ENCODE measurements around the gene SCAPER. TPM values are rescaled to one million over a fixed set of nuclear protein-coding genes. Genes with fewer than 3 reads are reported as not detected.

The SCAPER gene
- total and polyA plus RNA-seq, 11 donors = 6.7 to 53.9 (median 38.3) TPM

DNA sequence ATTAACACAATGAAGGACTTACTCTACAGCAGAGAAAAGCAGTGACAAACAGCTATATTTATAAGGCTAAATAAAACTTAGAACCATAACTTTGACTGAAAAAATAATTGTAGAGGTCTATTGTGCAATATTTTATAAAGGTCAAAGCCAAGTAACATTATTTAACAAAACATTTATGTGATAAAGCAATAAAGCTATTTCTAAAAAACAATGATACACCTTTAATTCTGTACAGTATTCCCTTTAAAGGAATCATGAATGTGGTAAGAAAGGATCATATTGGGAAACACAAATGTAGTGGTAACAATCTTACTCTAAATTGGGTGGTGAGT lies 332.2 kb downstream of the SCAPER start:
- Histone ChIP-seq H3K36me3 (peaks cover 0 to 4% (median 0%) of the 10 kb centered on the region in 9 donors), H3K4me3 (no peak overlapping the region), H3K27ac (no peak overlapping the region), H3K9me3 (peaks cover 0 to 10% (median 0%) of the 10 kb centered on the region in 12 donors), H3K4me1 (peaks cover 0 to 25% (median 10%) of the 10 kb centered on the region in 12 donors), H3K27me3 (no peaks in the 10 kb centered on the region)
- no peak for ATAC-seq
- no peak for DNase-seq
- TF ChIP-seq, protein P1, sequence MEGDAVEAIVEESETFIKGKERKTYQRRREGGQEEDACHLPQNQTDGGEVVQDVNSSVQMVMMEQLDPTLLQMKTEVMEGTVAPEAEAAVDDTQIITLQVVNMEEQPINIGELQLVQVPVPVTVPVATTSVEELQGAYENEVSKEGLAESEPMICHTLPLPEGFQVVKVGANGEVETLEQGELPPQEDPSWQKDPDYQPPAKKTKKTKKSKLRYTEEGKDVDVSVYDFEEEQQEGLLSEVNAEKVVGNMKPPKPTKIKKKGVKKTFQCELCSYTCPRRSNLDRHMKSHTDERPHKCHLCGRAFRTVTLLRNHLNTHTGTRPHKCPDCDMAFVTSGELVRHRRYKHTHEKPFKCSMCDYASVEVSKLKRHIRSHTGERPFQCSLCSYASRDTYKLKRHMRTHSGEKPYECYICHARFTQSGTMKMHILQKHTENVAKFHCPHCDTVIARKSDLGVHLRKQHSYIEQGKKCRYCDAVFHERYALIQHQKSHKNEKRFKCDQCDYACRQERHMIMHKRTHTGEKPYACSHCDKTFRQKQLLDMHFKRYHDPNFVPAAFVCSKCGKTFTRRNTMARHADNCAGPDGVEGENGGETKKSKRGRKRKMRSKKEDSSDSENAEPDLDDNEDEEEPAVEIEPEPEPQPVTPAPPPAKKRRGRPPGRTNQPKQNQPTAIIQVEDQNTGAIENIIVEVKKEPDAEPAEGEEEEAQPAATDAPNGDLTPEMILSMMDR (IDR thresholded peaks at IDR 0.05) = no peak
- no peak for TF ChIP-seq POLR2A (IDR thresholded peaks at IDR 0.05)
- intact Hi-C loops (cut with DNase I) = no loop called here

DNA sequence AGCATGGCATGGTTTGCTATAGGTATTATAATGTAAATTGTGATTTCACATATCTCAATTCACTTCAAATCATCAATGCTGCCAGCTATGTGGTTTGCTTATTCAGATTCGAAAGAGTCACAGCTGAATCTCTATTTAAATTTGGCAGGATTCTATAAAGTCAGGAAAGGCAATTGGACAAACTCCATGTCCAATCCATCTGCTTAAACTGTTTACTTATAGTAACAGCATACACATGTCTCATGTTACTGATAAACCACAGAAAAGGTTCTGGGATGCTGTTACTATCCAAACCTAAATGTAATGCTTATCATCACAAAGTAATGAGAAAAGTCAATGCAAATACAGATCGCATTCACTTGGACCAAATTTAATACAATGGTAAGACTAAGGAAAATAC lies 338.9 kb downstream of the SCAPER start:
- ATAC-seq (no peak), DNase-seq (no peak)
- Histone ChIP-seq H3K4me3 (no peak overlapping the region), H3K36me3 (peaks cover 0 to 4% (median 0%) of the 10 kb centered on the region in 9 donors), H3K4me1 (no peaks in the 10 kb centered on the region), H3K9me3 (peaks cover 0 to 19% (median 5%) of the 10 kb centered on the region in 12 donors), H3K27ac (no peak overlapping the region), H3K27me3 (no peaks in the 10 kb centered on the region)
- 64 to 83% (median 73%) methylated on average over 2 of the region's 2 CpGs for WGBS, 4 donors
- intact Hi-C loops (cut with DNase I) = no loop called here
- TF ChIP-seq, protein P1 (IDR thresholded peaks at IDR 0.05) = no peak
- TF ChIP-seq POLR2A (IDR thresholded peaks at IDR 0.05) = no peak

DNA sequence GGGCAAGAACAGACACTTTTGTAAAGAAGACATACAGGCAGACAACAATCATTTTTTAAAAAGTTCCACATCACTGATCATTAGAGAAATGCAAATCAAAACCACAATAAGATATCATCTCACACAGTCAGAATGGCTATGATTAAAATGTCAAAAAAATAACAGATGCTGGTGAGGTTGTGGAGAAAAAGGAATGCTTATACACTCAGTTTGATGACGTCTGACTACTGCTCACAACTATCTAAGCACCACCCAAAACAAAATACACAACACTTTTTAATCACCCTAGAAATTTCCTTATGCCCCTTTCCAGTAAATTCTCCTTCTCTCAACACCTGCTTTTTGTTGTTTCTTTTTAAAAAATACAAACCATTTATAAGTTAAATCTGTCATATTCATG lies 339.8 kb downstream of the SCAPER start:
- H3K9me3 ChIP-seq = peaks cover 0 to 19% (median 5%) of the 10 kb centered on the region in 12 donors
- H3K4me3 ChIP-seq = no peak overlapping the region
- 71 to 78% (median 77%) methylated on average over 1 of the region's 1 CpG for WGBS, 4 donors
- ATAC-seq (no peak), DNase-seq (no peak)
- H3K36me3 ChIP-seq = peaks cover 0 to 1% (median 0%) of the 10 kb centered on the region in 9 donors
- TF ChIP-seq POLR2A (IDR thresholded peaks at IDR 0.05) = no peak
- TF ChIP-seq, protein P1 (IDR thresholded peaks at IDR 0.05) = no peak
- intact Hi-C loops (cut with DNase I) = no loop called here
- H3K4me1 ChIP-seq = no peaks in the 10 kb centered on the region
- no peak overlapping the region for H3K27ac ChIP-seq
- no peaks in the 10 kb centered on the region for H3K27me3 ChIP-seq

DNA sequence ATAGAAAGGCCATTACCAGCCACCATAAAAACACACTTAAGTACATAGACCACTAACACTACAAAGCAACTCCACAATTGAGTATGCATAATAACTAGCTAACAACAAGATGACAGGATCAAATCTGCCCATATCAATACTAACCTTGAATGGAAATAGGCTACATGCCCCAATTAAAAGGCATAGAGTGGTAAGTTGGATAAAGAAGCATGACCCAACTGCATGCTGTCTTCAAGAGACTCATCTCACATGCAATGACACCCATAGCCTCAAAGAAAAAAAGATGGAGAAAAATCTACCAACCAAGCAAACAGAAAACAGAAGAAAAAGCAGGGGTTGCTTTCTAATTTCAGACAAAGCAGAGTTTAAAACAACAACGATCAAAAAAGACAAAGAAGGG lies 349.9 kb downstream of the SCAPER start:
- H3K4me3 ChIP-seq = no peak overlapping the region
- peaks cover 0 to 4% (median 0%) of the 10 kb centered on the region in 9 donors for H3K36me3 ChIP-seq
- no peaks in the 10 kb centered on the region for H3K27me3 ChIP-seq
- 90 to 97% (median 96%) methylated on average over 1 of the region's 1 CpG for WGBS, 4 donors
- peaks cover 0 to 19% (median 0%) of the 10 kb centered on the region in 12 donors for H3K9me3 ChIP-seq
- no peak for ATAC-seq
- no peak for DNase-seq
- no peak overlapping the region for H3K27ac ChIP-seq
- TF ChIP-seq, protein P1 (IDR thresholded peaks at IDR 0.05) = no peak
- TF ChIP-seq POLR2A (IDR thresholded peaks at IDR 0.05) = no peak
- H3K4me1 ChIP-seq = no peaks in the 10 kb centered on the region
- intact Hi-C loops (cut with DNase I) = no loop called here
